ENCODE data around the gene SLC7A7. TPM values are rescaled to one million over a fixed set of nuclear protein-coding genes. Genes with fewer than 3 reads are reported as not detected.

Gene SLC7A7
- total and polyA plus RNA-seq, 10 of the 15 experiments (the other 5 are each of a cell fraction or from before 2014, with no cell fraction given): 27.8 to 79.2 (median 50.8) TPM

- TF ChIP-seq EGR1 (IDR thresholded peaks at IDR 0.05; ENCODE audit: borderline replicate concordance in 1 of 2, low read depth in 2 of 2, low read length in 2 of 2) (no peak), ATF7 (IDR thresholded peaks at IDR 0.05; ENCODE audit: low read depth) (no peak; the same call in 1 of the 2 replicates), IRF4 (IDR thresholded peaks at IDR 0.05; ENCODE audit: low read depth, low read length) (peak; percentile 58; the same call in 1 of the 2 replicates), CBX5 (IDR thresholded peaks at IDR 0.05; ENCODE audit: low read depth) (peak; percentile 80; the same call in 1 of the 2 replicates), CTCF (IDR thresholded peaks at IDR 0.05 in 2 of 3, conservative IDR thresholded peaks at IDR 0.05 in 1 of 3; ENCODE audit: control insufficient read depth in 2 of 3, extremely low read depth in 1 of 3, insufficient read depth in 1 of 3, low read depth in 3 of 3, low read length in 3 of 3) (no peak), GABPA (IDR thresholded peaks at IDR 0.05; ENCODE audit: low read depth) (no peak), ASH2L (IDR thresholded peaks at IDR 0.05; ENCODE audit: borderline replicate concordance, low read depth) (no peak), ZBTB33 (IDR thresholded peaks at IDR 0.05) (no peak), HDAC6 (IDR thresholded peaks at IDR 0.05; ENCODE audit: unreplicated experiment) (no peak), TBL1XR1 (IDR thresholded peaks at IDR 0.05; ENCODE audit: low read depth, low read length) (no peak), MTA2 (IDR thresholded peaks at IDR 0.05; ENCODE audit: low read depth) (peak; percentile 63; the same call in 1 of the 2 replicates), FOXK2 (IDR thresholded peaks at IDR 0.05) (no peak), SIX5 (IDR thresholded peaks at IDR 0.05; ENCODE audit: low read depth, low read length, severe bottlenecking) (no peak), ZZZ3 (IDR thresholded peaks at IDR 0.05; ENCODE audit: control insufficient read depth, insufficient read length, low read depth) (no peak), MTA3 (IDR thresholded peaks at IDR 0.05; ENCODE audit: borderline replicate concordance, low read length) (no peak), IRF3 (IDR thresholded peaks at IDR 0.05) (no peak), SUPT20H (IDR thresholded peaks at IDR 0.05; ENCODE audit: borderline replicate concordance, control insufficient read depth, low read depth, low read length) (no peak), MYC (IDR thresholded peaks at IDR 0.05; ENCODE audit: insufficient read depth, insufficient read length, insufficient replicate concordance, low read length, severe bottlenecking) (no peak), SMAD5 (IDR thresholded peaks at IDR 0.05; ENCODE audit: low read depth) (no peak), POLR2AphosphoS5 (IDR thresholded peaks at IDR 0.05; ENCODE audit: low read length) (no peak; the same call in 1 of the 2 replicates), MAX (IDR thresholded peaks at IDR 0.05; ENCODE audit: low read depth, low read length) (no peak), JUND (IDR thresholded peaks at IDR 0.05; ENCODE audit: low read depth, low read length) (no peak), NFIC (IDR thresholded peaks at IDR 0.05; ENCODE audit: low read depth, low read length) (peak; percentile 85), IKZF2 (IDR thresholded peaks at IDR 0.05) (peak; percentile 73 to 74; a peak in 3 of 4 replicates)
Measured at GRCh38 chr14:22802860-22803686, 12.2 kb downstream of the SLC7A7 start (continued).

Measured in GM12878 (cell line).